Fibroblast of skin of left quadriceps (primary cell): ENCODE data around the gene ZSWIM3.

ENCODE experiments used
- DNase-seq, 2 experiments: peaks; one replicate each; pipeline ENCODE4 v3.0.0-alpha.2; 2013; ENCODE audit warnings: low read depth in 2 of 2

Gene ZSWIM3

GRCh38 chr20:45833030-45833882 is 24.2 kb upstream of the ZSWIM3 start, which contains the start of gene SNX21:
Gene SNX21 (plus strand): TSS chr20:45833799. CDS start chr20:45833920, 121 bp downstream.
- DNase-seq, result peak; percentile 77 to 79

- DNase-seq, result peak; percentile 29 to 38
Measured at GRCh38 chr20:45833883-45834796, 23.3 kb upstream of the ZSWIM3 start.

- DNase-seq, result no peak
Measured at GRCh38 chr20:45834797-45835161, 22.6 kb upstream of the ZSWIM3 start.

GRCh38 chr20:45835329-45835765 is 22.1 kb upstream of the ZSWIM3 start:
- DNase-seq, result no peak

GRCh38 chr20:45835825-45836224 is 21.6 kb upstream of the ZSWIM3 start:
- DNase-seq, result no peak

- no peak for DNase-seq
Measured at GRCh38 chr20:45836841-45837240, 20.6 kb upstream of the ZSWIM3 start.

GRCh38 chr20:45840700-45841198 is 16.7 kb upstream of the ZSWIM3 start:
- no peak for DNase-seq

GRCh38 chr20:45841407-45842129 is 15.8 kb upstream of the ZSWIM3 start:
- DNase-seq, result no peak

GRCh38 chr20:45842169-45842812 is 15.1 kb upstream of the ZSWIM3 start:
- no peak for DNase-seq

GRCh38 chr20:45843506-45843905 is 13.9 kb upstream of the ZSWIM3 start:
- no peak for DNase-seq

GRCh38 chr20:45845452-45845851 is 12.0 kb upstream of the ZSWIM3 start:
- no peak for DNase-seq

- DNase-seq, result no peak
Measured at GRCh38 chr20:45848421-45848820, 9.0 kb upstream of the ZSWIM3 start.

GRCh38 chr20:45848969-45849582 is 8.3 kb upstream of the ZSWIM3 start:
- no peak for DNase-seq

GRCh38 chr20:45850238-45850637 is 7.2 kb upstream of the ZSWIM3 start:
- DNase-seq, result no peak

- DNase-seq, result no peak
Measured at GRCh38 chr20:45850926-45851325, 6.5 kb upstream of the ZSWIM3 start.

- no peak for DNase-seq
Measured at GRCh38 chr20:45851501-45851900, 5.9 kb upstream of the ZSWIM3 start.

GRCh38 chr20:45852326-45852725 is 5.1 kb upstream of the ZSWIM3 start:
- no peak for DNase-seq

GRCh38 chr20:45853484-45853883 is 3.9 kb upstream of the ZSWIM3 start:
- DNase-seq, result no peak

- no peak for DNase-seq
Measured at GRCh38 chr20:45857882-45858216, 435 bp downstream of the ZSWIM3 start.

- no peak for DNase-seq
Measured at GRCh38 chr20:45859916-45860315, 2.5 kb downstream of the ZSWIM3 start.
